Measurements from ENCODE around the gene ETF1.

The ETF1 gene

DNA sequence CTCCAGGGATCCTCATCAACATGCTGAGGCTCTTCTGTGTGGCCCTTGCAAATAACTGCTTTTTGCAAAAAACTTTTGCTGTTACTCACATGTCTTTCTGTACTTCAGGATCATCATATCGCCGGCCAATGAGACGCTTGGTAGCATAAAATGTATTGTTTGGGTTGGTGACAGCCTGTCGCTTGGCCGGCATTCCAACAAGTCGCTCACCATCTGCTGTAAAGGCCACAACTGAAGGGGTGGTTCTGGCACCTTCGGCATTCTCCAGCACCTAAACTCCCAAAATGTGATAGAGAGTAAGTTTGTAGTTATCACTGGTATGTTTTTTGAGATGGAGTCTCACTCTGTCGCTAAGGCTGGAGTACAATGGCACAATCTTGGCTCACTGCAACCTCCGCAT is 27.8 kb upstream of the ETF1 start:
- TF ChIP-seq GATA3 (IDR thresholded peaks at IDR 0.05; ENCODE audit: low read depth, low read length), result no peak

DNA sequence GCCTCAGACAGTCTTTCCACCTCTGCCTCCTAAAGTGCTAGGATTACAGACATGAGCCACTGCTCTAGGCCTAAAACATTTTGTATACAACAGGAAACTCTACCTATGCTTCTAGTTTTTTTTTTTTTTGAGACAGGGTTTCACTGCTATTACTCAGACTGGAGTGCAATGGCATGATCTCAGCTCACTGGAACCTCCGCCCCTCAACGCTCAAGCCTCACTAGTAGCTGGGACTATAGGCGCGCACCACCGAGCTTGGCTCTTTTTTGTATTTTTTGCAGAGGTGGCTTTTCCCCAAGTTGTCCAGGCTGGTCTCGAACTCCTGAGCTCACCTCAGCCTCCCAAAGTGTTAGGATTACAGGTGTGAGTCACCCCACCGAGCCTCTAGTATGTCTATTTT is 26.7 kb upstream of the ETF1 start:
- TF ChIP-seq GATA2 (IDR thresholded peaks at IDR 0.05; ENCODE audit: low read depth, low read length), result no peak
- no peak for TF ChIP-seq GATA3 (IDR thresholded peaks at IDR 0.05; ENCODE audit: low read depth, low read length)

DNA sequence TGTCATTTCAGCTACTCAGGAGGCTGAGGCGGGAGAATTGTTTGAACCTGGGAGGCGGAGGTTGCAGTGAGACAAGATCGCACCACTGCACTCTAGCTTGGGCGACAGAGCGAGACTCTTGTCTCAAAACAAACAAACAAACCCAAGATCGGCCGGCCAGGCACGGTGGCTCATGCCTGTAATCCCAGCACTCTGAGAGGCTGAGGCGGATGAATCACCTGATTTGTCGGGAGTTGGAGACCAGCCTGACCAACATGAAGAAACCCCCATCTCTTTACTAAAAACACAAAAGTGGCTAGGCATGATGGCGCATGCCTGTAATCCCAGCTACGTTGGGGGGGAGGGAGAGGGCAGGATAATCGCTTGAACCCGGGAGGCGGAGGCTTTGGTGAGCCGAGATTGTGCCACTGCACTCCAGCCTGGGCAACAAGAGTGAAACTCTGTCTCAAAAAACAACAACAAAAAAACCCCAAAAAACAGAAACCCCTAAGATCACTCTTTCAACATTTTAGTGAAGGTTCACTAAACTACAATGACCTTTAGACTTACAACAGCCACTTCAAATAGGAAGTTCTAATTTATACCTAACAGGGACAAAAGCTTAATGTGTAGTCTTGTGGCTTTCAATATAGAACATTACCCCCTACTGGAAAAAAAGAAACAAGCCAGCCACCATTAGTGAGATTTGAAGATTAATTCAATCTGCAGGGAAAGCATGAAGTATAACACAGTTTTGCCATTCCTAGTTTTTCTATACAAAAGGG is 25.2 kb upstream of the ETF1 start:
- TF ChIP-seq GATA3 (IDR thresholded peaks at IDR 0.05; ENCODE audit: low read depth, low read length), result no peak
- no peak for TF ChIP-seq GATA2 (IDR thresholded peaks at IDR 0.05; ENCODE audit: low read depth, low read length)

DNA sequence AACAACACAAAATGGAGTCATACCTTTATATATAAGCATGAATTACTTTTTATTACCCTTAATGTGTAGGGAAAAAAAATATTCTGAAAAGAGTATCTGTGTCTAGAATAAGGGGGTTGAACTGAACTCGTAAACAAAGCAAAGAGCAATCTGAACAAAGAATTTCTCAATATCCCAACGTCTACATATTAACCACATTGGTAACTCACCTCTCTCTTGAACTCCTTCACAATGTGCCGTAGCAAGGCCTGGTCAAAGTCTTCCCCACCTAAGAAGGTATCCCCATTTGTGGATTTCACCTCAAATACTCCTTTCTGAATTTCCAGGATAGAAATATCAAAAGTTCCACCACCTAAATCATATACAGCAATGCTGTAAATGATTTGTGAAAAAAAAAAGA is 23.8 kb upstream of the ETF1 start:
- TF ChIP-seq GATA2 (IDR thresholded peaks at IDR 0.05; ENCODE audit: low read depth, low read length) (no peak), GATA3 (IDR thresholded peaks at IDR 0.05; ENCODE audit: low read depth, low read length) (no peak)

DNA sequence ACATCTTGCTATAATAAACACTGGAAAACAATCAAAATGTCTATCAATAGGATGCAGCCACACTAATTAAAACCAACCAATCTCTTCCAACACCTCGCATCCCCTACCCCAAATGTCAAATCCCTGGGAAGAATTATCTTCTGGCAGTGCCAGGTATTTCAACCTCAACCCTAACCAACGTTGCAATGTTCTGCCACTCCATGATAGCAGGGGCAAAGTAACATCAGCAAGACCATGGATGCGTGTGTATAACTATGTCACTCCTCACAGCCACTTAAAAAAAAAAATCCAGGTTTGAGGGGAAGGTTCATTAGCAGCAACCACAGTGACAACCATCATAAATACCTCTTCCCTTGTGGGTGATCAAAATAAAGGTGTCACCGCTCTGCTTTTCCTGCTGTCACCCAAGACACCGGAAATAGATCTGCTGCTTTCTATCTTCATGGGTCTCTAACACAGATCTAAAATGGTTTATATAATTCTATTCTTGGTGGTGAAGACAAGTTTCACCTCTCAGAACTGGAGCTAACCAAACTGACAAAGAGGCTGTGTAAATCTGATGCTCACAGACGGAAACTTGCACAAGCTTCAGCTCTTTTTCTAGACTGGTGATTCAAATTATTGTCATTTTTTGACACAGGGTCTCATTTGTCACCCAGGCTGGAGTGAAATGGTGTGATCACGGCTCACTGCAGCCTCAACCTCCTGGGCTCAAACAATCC is 22.2 kb upstream of the ETF1 start:
- TF ChIP-seq GATA3 (IDR thresholded peaks at IDR 0.05; ENCODE audit: low read depth, low read length) (no peak), GATA2 (IDR thresholded peaks at IDR 0.05; ENCODE audit: low read depth, low read length) (no peak)

DNA sequence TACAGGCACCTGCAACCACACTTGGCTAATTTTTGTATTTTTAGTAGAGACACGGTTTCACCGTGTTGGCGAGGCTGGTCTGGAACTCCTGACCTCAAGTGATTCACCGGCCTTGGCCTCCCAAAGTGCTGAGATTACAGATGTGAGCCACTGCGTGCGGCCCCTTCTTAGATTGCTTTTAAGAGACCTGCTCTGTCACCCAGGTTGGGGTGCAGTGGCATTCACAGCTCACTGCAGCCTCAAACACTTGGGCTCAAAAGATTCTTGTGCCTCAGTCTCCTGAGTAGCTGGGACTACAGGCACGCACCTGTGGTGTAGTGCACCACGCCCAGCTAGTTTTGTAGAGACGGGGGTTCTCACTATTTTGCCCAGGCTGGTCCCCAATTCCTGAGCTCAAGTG is 21.2 kb upstream of the ETF1 start:
- TF ChIP-seq GATA3 (IDR thresholded peaks at IDR 0.05; ENCODE audit: low read depth, low read length), result no peak
- no peak for TF ChIP-seq GATA2 (IDR thresholded peaks at IDR 0.05; ENCODE audit: low read depth, low read length)

DNA sequence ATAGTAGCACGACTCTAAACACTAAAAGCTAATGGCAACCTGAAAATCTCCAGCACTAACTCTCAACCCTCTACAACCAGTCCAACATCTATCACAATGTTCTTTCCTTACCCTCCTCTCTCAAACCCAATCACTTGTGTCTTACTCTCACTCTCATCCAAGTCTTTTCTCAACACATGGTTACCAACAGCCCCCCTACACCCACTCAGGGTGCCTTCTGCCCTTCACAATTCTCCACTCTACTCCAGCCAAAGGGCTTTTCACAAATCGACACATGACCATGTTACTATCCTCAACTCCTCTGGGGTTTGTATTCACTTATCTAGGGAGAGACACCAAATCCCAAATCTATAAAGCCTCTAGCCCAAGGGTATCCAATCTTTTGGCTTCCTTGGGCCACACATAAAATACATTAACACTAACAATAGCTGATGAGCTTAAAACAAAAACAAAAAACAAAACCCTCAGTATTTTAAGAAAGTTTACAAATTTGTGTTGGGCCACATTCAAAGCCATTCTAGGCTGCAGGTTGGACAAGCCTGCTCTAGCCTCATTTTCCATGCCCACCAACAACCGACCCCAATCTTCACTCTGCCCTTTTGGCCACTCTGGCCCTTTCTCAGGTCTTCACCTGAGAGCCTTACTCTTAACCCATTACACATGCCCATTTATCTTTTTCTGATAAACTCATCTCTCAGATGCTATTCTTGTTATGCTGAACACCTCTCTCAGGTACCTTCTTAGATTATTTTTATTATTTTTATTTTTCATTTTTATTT is 20.5 kb upstream of the ETF1 start:
- TF ChIP-seq GATA2 (IDR thresholded peaks at IDR 0.05; ENCODE audit: low read depth, low read length) (no peak), GATA3 (IDR thresholded peaks at IDR 0.05; ENCODE audit: low read depth, low read length) (no peak)

DNA sequence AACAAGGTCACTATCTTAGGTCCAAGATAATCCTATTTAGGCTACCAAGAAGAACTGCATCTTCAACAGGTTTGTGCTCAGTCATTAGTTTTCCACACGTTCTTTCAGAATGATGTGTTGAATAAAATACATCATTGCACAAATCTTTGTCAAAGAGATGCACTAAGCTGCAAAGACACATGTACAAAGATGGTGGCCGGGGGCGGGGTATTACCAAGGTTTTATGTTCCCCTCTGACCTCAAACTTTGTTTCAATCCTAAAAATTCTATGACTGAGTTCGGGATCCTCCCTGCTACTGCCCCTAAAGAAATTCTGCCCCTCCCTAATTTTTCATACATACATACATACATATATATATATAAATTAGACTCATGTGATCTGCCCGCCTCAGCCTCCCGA is 17.9 kb upstream of the ETF1 start:
- TF ChIP-seq GATA3 (IDR thresholded peaks at IDR 0.05; ENCODE audit: low read depth, low read length) (no peak), GATA2 (IDR thresholded peaks at IDR 0.05; ENCODE audit: low read depth, low read length) (no peak)

DNA sequence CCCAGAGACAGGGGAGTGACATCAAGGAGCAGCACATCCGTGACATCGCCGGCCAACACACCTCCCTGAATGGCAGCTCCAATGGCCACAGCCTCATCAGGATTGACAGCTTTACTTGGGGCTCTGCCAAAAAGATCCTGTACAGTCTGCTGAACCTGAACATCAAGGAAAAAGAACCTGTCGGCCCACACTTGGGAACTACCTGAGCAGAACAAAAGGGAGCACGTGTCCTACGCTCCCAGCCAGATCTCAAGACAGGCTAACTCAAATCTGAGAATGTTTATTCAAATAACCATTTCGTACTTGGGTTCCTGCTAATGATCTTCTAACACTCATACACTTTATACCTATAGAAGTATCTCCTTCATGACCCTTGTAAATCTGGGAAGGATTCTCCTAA is 16.9 kb upstream of the ETF1 start:
- TF ChIP-seq GATA2 (IDR thresholded peaks at IDR 0.05; ENCODE audit: low read depth, low read length) (no peak), GATA3 (IDR thresholded peaks at IDR 0.05; ENCODE audit: low read depth, low read length) (no peak)

DNA sequence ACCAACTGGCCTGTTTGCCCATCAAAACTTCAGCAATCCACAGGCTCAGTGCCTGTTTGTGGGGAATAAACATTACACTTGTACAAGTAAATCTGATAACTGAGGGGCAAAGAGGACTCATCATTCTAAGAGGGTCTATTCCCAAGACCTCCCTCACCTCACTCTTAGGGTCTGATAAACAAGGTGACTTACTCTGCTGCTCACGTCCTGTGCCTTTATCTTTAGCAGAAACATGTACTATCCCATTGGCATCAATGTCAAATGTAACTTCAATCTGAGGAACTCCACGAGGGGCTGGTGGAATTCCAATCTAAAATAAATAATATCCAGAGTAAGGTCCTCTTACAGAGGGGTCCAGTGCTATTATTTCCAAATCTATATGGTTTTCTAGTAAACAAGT is 14.6 kb upstream of the ETF1 start:
- TF ChIP-seq GATA3 (IDR thresholded peaks at IDR 0.05; ENCODE audit: low read depth, low read length), result no peak
- TF ChIP-seq GATA2 (IDR thresholded peaks at IDR 0.05; ENCODE audit: low read depth, low read length), result no peak

DNA sequence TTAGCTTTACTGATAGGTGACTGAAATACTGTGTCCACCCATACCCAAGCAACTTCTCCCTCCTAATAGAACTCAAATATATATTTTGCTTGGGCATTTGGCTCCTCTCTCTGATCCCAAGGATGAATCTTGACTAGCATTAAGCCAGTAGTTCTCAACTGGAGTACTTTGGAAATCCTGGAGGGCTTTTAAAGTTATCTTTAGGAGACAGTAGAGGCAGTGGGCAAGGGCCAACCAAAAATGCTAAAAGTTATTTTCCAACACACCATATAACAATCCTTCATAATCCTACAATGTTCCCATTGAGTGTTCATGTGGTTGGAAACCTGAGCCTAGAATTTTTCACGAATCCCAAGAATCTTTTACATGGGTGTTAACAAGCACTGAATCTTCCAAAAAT is 11.1 kb upstream of the ETF1 start:
- TF ChIP-seq GATA2 (IDR thresholded peaks at IDR 0.05; ENCODE audit: low read depth, low read length) (no peak), GATA3 (IDR thresholded peaks at IDR 0.05; ENCODE audit: low read depth, low read length) (no peak)

DNA sequence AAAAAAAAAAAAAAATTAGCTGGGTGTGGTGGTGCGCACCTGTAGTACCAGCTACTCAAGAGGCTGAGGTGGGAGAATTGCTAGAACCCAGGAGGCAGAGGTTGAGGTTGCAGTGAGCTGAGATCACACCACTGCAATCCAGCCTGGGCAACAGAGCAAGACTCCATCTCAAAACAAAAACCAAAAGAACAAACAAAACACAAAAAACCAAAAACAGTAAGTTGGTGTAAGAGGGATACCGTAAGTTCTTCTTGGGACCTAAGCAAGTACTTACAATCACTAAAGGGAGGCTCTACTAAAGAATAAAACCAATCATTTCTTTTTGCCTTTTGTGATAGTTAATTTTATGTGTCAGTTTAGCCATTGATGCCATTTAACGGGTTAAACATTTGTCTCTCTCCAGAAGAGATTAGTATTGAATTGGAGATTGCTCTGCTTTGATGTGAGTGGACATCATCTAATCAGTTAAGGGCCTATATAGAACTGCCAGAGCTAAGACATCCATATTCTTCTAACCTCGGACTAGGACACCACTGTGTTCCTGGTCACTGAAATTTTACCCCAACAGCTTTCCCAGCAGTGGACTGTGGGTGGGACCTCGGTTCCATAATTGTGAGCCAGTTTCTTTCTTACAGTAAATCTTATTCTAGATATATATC is 10.5 kb upstream of the ETF1 start:
- no peak for TF ChIP-seq GATA3 (IDR thresholded peaks at IDR 0.05; ENCODE audit: low read depth, low read length)
- TF ChIP-seq GATA2 (IDR thresholded peaks at IDR 0.05; ENCODE audit: low read depth, low read length), result no peak

DNA sequence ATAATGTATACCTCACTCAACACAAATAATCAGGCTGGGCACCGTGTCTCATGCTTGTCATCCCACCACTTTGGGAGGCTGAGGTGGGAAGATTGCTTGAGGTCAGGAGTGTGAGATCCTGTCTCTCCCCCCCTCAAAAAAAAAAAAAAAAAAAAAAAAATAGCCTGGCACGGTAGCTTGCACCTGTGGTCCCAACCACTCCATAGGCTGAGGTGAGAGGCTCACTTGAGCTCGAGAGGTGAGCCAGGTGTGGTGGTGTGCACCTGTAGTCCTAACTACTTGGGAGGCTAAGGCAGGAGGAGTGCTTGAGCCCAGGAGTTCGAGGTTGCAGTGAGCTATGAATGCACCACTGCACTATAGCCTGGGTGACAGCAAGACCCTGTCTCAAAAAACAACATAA is 9.6 kb upstream of the ETF1 start:
- no peak for TF ChIP-seq GATA2 (IDR thresholded peaks at IDR 0.05; ENCODE audit: low read depth, low read length)
- no peak for TF ChIP-seq GATA3 (IDR thresholded peaks at IDR 0.05; ENCODE audit: low read depth, low read length)

DNA sequence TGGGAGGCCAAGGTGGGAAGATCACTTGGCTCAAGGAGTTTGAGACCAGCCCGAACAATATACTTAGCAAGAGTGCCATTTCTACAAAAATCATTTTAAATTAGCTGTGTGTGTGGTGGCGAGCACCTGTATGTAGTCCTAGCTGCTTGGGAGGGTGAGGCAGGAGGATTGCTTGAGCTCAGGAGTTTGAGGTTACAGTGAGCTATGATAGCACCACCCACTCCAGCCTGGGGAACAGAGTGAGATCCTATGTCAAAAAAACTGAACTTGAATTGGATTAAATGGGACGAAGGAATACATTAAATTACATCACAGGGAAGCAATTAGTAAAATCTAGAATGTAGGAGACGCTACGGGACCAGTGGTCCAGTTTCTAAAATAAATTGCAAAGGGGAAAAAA is 6.4 kb upstream of the ETF1 start:
- TF ChIP-seq GATA3 (IDR thresholded peaks at IDR 0.05; ENCODE audit: low read depth, low read length) (no peak), GATA2 (IDR thresholded peaks at IDR 0.05; ENCODE audit: low read depth, low read length) (no peak)

Measured in SH-SY5Y (cell line).